GM18519 (cell line): ENCODE data around the gene ACKR2.
A peak's percentile ranks its signal among the peaks of the same experiment; 100 is the strongest.
"Not testable (repeated sequence)": the region's sequence is repeated elsewhere in the genome, so short reads cannot be mapped to it uniquely, and the experiment has no call there.

Experiments
- ATAC-seq: cut with Tn5 transposase; IDR thresholded peaks from one replicate; pipeline ENCODE4 v1.9.1; 2021; ENCODE audit warnings: mild to moderate bottlenecking, moderate library complexity; ENCODE audit not compliant: unreplicated experiment, low FRiP score

The ACKR2 gene

DNA sequence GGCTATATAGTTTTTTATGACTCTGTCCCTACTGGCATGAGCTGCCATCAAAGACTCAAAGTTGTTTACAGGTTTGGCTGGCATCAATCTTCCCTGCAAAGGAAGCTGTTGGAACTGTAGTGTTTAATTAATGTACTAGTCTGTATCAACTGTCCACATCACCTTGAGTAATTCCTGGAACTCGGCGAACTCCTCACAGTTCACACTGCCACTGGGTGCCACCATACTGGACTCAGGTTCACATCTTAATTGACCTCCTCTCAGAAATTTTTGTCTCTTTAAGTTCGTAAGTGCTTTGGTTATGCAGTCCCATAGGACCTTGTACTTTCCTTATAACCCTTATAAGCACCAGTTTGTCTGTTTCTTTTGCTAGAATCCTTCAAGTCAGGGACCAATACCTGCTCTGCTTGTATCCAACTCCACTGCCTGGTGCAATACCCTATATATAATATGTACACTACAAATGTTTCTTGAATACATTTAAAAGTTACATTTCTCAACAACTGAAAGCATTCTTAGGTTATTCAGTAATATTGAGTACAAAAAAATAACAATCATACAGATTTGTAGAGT, 8.1 kb upstream of the ACKR2 start:
- ATAC-seq: no peak

DNA sequence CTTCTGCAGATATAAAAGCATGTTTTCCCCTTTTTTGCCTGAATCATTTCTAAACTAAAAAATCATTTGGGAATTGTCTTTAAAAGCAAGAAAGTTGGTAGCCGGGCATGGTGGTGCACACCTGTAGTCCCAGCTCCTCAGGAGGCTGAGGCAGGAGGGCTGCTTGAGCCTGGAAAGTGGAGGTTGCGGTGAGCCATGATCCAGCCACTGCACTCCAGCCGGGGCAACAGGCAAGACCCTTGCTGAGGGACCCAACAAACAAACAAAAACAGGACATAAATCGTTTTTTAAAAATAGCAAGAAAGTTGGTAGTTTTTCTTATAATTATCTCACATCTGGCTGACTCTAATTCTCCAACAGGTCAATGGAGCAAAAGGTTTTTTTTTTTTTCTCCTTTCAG, 7.5 kb upstream of the ACKR2 start:
- no peak for ATAC-seq

DNA sequence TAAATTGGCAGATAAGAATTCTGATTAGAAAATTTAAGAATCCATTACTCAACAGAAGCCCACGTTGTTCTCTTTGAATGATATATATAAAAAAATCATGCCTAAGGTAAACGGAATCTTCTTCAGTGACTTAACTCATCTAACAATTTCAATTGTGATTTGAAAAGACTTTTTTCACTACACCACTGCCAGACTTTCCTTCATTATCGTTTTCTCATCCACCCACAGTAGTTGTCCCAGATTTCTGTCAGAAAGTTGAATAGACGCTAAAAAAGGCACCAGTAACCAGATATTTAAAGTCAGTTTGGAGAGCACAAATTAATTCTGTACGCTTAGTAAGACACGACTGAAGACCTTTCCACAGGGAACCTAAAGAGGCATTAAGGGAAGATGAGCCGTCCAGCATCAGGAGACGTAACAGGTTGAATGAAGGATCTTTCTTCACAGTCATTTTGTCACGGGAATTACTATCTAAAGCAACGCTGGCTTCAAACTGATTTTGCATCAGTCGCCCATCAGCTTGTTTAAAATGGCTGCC, 6.3 kb upstream of the ACKR2 start:
- no peak for ATAC-seq

DNA sequence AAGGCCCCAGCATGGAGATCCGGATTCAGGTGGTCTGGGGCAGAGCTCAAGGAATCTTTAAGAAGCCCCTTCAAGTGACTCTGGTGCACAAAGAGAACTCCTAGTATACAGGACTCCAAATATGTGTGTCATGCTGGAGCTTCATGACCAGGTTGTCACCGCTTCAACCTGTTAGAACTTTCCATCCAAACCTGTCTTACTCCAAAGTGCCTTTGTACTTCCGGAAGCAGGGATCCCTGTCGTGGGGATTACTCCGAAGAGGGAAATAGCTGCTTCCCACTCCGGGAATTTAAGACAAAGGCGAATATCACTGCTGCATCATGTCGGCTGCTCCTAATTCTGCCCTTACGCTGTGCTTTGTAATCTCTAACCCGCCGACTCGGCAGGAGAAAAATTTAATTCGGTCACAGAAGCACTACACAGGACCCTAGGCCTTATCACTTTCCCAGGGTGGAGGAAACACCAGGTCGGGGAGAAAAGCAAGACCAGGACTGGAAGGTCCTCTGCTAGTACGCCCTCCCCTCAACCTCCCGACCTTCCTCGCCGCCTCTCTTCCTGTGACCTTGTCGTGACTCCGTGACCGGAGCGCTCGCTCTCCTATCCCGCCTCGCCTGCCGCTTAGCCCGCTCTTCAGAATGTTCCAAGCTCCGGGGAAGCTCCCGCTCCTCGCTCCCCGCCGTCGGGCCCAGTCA, 5.7 kb upstream of the ACKR2 start:
- ATAC-seq: no peak

DNA sequence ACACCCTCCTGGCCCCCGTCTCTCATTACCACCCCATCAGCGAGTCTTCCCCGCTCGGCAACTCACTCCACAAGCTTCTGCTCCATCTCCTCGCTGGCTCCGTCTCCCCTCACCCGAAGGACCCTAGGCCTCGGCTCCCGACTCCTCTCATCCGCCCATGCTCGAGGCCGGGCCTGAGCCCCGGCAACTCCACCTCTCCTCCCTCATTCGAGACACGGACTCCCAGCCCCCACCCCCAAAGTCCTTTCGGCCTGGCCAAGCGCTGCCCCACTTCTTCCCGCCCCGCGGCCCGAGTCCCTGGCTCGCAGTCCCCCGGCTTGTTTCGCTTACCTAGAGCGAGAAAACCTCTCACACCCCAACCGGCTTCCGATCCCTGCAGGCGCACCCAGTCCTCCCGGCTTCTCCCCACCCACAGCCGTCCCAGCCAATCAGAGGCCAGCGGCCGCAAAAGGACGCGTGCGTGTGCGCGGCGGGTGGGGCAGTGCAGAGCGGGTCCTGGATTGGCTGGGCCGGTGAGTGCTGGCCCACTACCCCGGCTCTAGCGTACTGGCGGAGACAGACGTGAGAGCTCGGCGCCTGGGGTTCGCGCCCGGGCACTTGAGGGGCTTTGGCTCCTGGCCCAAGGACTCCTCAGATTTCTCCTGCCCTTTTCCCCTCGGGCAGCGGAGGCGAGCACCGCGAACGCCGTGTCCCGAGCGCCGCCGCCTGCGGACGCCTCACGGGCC, 5.0 kb upstream of the ACKR2 start, which contains the start of gene HIGD1A:
HIGD1A (minus strand) TSS at position 385 of the 725 bp plus-strand sequence. CDS start 10,237 bp downstream, outside the sequence.
- peak; percentile 96 for ATAC-seq

DNA sequence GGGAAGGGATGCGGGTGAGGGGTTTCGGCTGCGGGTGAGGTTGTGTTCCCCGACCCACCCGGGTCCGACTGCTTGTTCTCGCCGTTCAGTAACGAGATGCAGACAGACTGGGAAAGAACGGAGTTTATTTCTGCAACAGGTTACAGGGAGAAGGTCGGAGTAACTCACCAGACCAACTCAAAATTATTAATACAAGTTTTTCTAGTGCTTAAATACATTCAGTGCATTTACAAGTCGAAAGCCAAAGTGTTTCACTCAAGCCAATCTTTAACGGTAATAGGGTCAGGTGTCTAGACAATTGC, 4.5 kb upstream of the ACKR2 start:
- no peak for ATAC-seq

DNA sequence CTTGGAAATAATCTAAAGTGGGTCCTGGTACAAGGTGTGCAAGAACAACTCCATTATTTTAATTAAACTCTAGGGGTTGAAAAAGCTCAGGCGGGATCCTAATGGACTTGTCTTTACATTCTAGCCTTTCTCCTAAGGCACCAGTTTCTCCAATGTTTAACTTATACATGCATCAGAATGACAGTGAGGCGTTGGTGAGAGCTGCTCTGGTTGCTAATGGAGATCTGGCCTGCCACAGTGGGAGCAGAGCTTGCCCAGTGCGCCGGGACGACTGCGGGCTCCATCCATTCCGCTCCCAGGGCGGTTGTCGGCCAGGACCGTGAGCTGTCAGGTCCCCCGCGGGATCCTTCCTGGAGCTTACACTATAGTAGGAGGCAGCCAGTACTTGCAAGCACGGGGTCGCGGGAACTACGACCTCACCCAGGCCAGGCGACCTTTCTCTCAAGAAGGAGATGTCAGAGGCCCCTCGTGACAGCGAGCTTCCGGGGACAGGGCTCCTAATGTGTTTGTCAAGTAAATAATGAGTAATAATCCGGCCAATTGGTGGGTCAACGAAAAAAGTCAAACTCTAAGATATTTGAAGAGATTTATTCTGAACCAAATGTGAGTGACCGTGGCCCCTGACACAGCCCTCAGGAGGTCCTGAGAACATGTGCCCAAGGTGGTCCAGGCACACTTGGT, 4.0 kb upstream of the ACKR2 start:
- no peak for ATAC-seq

DNA sequence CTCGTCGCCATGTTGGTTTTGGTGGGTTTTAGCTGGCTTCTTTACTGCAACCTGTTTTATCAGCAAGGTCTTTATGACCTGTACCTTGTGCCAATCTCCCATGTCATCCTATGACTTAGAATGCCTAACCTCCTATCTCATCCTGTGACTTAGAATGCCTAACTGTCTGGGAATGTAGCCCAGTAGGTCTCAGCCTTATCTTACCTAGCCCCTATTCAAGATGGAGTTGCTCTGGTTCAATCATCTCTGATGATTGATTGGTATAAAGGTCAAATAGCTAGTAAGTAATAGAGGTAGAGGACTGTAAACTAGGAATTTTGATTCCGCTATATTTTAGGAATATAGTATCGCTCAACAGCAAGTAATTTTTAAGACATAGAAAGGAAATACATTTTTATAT, 1.3 kb upstream of the ACKR2 start:
- ATAC-seq: no peak

DNA sequence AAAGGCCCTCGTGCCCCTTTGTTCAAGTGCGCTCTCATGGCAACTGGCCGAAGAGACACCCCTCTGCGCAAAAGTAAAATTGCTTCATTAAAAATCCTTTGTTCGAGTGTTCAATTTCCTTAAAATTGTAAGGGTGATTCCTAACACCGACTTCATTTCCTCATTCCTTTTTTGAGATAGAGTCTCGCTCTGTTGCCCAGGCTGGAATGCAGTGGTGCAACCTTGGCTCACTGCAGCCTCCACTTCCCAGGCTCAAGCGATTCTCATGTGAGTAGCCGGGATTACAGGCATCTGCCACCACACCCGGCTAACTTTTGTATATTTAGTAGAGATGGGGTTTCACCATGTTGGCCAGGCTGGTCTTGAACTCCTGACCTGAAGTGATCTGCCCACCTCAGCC, 1.5 kb downstream of the ACKR2 start:
- ATAC-seq: not testable (repeated sequence)

DNA sequence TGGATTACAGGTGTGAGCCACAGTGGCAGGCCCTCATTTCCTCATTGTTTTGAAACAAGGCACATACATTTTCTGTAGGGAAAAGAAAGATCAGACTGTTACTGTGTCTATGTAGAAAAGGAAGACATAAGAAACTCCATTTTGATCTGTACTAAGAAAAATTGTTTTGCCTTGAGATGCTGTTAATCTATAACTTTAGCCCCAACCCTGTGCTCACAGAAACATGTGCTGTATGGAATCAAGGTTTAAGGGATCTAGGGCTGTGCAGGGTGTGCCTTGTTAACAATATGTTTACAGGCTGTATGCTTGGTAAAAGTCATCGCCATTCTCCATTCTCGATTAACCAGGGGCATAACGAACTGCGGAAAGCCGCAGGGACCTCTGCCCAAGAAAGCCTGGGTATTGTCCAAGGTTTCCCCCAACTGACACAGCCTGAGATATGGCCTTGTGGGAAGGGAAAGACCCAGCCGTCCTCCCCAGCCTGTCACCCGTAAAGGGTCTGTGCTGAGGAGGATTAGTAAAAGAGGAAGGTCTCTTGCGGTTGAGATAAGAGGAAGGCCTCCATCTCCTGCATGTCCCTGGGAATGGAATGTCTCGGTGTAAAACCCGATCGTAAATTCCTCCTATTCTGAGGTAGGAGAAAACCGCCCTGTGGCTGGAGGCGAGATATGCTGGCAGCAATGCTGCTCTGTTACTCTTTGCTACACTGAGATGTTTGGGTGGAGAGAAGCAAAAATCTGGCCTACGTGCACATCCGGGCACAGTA, 2.1 kb downstream of the ACKR2 start:
- ATAC-seq: not testable (repeated sequence)

DNA sequence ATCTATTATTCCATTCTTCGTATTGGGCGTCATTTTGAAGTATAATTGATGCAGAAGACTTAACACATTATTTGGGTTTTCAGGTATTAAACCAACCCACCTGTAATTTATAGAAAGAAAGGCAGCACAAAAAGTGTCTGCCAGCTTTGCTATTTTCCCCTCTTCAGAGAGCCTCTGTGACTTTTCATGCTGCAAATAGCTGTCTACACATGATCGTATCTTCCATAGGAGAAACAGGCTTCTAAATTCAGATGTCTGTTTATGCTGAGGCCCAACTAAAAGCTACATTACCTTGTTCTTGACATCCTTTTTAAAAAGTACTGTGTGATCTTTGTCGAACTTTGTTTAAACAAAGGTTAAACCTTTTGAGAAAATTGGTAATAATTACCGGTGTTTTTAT, 5.0 kb downstream of the ACKR2 start:
- no peak for ATAC-seq

DNA sequence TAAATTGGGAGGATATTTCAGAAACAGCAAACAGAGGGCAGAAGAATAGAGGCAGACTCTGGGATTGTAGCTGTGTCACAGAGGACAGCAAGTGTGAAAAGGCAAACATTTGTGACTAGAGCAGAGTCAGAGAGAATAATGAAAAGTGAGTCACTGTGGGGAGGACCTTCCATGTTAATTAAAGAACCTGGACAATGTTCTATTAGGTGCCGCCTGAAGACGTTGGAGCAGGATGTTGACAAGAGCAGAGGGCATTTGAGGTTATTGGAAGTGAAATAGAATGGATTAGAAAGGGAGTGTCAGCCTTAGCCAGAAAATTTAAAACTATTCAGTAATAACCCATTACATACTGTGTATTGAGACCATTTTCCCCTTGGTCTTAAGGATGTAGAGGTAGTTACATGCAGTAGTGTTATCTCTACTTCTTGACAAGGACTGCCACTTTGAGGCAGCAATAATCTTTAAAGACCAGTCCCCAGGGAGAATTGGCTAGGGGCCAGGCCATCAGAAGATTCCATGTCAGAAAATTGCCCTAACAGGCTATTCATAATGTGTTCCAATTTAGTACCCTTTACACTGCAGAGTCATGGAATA, 5.8 kb downstream of the ACKR2 start:
- no peak for ATAC-seq

DNA sequence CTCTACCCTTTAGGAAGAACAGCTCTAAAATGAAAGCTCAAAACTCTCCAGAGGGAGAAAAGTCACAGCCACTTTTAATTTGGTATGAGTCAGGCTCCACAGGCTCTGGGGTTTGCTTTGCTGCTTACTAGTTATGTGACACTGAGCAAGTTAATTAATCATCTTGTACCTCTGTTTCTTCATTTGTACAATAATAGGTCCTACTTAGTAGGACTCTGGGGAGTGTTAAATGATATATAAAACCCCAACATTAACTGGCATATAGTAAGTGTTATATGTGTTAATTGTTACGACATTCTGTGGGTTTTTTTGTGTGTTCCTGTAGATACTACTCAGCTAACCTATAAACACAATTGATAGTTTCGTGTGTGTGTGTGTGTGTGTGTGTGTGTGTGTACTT, 6.6 kb downstream of the ACKR2 start:
- no peak for ATAC-seq

DNA sequence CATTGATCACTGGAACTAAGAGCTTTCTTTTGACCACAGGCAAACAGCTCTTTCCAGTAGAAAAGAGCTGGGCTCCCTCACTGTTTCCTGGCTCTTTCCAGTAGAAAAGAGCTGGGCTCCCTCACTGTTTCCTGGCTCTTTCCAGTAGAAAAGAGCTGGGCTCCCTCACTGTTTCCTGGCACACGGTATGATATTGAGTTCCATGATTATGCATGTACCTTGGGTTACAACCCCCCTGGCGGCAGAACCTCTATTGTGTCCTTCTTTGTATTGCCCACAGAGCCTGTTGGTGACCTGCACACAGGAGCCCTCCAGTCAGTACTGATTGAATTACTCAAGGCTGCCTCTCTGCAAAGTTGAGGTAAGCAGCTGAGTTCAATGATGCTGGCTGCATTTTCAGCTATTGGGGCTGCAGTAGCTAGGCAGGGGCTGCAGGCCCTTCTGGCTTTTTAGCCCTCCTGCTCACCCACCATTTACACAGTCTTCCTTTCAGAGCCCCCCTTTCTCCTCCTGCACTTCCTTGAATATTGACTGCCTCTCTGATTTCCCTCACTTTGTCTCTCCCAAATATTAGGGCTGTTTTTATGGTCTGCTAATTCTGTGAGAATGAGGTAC, 10.2 kb downstream of the ACKR2 start:
- ATAC-seq: no peak

DNA sequence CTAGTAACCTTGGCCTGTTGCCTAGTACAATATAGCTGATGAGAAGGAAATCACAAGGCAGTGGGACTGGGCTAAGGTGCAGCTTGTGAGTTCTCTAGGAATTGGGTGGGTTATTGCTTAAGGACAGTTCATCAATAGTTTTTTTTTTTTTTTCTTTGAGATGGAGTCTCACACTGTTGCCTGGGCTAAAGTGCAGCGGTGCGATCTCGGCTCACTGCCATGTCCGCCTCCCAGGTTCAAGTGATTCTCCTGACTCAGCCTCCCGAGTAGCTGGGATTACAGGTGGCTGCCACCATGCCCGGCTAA, 11.5 kb downstream of the ACKR2 start:
- ATAC-seq: no peak

DNA sequence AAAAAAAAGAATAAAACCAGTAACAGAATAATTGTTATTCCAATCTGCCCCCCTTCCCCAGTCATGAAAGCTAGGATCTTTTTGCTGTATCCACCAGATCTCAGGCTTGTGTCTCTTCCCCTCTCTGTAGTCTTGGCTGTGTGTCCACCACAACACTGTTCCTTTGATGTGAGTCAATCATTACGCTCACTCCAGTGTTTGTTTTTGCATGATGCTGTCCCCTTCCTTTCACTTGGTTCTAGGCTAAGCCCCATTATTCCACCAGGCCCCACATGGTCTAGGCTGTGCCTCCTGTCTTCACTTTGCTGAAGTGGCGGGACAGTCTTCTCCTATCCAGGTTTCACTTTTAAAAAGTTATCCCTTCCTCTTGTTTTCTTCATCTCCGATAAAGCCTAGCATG, 13.6 kb downstream of the ACKR2 start:
- no peak for ATAC-seq

DNA sequence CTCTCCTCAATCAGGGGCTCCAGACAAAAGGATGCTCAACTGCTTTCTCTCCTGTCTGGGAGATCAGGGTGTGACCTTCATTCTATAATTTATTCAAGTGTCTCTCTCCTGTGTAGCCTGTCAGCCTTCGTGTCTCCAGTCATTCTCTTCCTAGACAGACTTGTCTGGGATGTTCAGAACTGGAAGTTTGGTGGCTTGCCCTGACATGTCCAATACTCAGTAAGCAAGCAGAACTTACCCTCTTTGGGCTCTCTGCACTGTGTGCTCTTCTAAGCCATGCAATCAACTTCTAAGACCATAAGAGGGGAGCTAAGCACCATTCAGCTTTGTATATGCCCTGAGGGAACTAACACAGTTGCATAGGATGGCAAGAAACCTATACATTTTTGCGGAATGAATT, 14.1 kb downstream of the ACKR2 start:
- no peak for ATAC-seq

DNA sequence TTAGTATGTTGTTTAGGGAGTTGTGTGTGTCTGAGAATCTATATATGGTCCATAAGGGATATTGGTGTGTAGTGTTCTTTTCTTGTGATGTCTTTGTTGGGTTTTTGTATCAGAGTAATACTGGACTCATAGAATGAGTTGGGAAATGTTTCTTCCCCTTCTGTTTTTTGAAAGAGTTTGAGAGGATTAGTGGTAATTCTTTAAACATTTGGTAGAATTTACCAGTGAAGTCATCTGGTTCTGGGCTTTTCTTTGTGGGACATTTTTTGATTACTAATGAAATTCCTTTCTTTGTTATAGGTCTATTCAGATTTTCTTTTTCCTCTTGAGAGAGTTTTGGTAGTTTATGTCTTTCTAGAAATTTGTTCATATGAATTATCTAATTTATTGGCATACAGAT, 16.9 kb downstream of the ACKR2 start:
- no peak for ATAC-seq

DNA sequence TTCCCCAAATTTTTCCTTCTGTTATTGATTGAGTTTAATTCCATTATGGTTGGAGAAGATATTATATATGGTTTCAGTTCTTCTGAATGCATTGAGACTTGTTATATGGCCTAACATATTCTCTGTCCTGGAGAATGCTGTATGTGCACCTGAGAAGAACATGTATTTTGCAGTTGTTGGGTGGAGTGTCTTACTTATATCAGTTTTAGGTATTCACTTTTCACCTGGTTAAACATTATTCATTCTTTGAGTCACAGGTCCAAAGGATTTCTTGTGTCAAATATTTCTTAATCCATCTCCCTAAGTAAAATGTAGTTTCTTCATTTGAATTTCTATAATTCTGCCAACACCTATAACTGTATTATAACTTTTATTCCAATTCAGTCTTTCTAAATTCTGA, 17.8 kb downstream of the ACKR2 start:
- ATAC-seq: no peak

DNA sequence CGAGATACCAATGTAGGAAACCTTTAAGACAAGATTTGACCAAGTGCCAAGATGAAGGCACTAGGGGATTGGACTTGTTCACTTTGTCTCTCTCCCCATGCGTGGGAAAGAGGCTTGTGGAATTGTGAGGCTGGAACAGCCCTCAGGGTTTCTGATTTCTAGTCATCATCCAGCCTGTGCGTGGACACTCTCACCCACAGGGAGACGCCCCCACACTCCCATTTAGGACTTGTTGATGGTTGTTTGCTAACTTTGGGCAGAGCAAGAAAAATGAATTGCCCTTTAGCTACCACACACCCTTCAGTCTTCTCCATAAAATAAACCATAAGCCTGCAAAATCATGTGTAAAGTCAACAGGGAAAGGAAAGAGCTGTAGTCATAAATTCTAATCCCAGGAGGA, 18.4 kb downstream of the ACKR2 start:
- no peak for ATAC-seq
